NCI-H345 (cell line): ENCODE results near the gene STRIP2.
"Not testable (repeated sequence)": the region's sequence is repeated elsewhere in the genome, so short reads cannot be mapped to it uniquely, and the experiment has no call there.

Experiments used
- DNase-seq: peaks from one replicate; lab custom pipeline; 2025; lab: John Stamatoyannopoulos, UW

STRIP2 gene

GRCh38 chr7:129534558-129535274 is 100.5 kb downstream of the STRIP2 start:
- DNase-seq, result not testable (repeated sequence)

DNA sequence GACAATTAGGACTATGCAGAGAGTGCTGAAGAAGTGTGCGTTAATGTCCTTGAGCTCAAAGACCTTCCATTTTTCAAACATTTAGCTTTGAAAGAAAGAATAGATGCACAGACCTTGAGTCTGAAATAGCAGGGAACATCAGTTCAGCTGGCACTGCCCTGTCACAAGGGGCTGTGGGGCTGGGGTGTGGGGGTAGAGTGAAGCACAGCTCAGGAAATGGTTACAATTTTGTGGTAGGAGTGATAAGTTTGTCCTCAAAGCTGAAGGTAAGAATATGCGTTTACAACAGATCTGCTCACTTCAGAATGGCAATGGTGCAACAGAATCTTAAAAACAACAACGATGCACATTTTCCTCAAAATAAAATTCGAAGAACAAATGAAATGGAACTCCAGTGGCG is 101.7 kb downstream of the STRIP2 start:
- no peak for DNase-seq

DNA sequence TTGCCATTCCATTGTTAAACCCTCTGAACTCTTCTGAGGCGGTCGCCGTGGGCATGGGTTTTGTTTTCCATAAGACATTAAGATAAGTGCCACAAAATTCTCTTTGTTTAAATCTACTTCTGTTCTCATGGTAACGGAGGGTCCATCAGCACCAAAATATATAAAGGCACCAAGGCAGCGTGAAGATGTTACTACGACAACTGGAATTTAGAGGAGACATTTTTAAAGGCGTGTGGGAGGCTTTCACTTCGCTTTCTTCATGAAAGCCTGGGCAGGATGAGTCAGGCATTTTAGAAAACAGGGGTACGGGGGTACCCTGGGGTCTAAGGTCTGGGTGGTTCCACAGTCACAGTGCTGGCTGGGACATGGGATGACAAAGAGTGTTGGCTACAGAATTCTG is 102.1 kb downstream of the STRIP2 start:
- DNase-seq, result no peak
